Effector CD8-positive, alpha-beta T cell (primary cell): ENCODE measurements around the gene DIAPH2.

Experiments used
- DNase-seq: peaks from one replicate; lab custom pipeline; 2025; lab: John Stamatoyannopoulos, UW

DIAPH2 gene

GRCh38 chrX:97050392-97050791 is 365.8 kb downstream of the DIAPH2 start:
- DNase-seq = no peak

GRCh38 chrX:97057349-97057909 is 372.8 kb downstream of the DIAPH2 start:
- DNase-seq = no peak

DNA sequence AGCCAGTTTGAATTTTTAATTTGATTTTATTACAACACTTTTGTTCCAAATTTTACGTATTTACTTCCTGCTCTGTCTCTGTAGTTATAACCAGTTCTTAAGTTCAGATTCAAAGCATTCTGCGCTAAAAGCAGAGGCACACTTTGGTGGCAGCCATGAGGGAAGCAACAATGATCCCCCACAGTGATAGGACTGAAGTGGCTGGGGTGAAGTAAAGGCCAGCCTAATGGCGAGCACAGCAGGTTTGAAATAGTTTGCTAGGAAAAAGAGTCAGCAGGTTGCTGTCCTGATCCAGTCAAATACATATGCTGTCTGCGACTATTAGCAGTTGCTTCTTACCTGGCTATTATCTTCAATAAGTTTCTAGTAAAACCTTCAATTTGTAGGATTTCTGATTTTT is 375.4 kb downstream of the DIAPH2 start:
- no peak for DNase-seq

GRCh38 chrX:97065066-97065465 is 380.4 kb downstream of the DIAPH2 start:
- DNase-seq = no peak

DNA sequence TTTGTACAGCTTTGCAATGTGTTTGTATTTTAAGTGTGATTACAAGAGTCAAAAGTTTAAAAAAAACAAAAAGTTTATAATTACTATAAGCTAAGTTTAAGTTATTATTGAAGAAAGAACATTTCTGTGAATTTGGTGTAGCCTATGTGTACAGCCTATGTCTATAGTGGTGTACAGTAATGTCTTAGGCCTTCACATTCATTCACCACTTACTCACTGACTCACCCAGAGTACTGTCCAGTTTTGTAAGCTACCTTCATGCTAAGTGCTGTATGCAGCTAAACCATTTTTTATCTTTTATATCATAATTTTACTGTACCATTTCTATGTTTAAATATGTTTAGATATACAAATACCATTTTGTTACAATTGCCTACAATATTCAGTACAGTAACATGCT is 381.3 kb downstream of the DIAPH2 start:
- DNase-seq = no peak

DNA sequence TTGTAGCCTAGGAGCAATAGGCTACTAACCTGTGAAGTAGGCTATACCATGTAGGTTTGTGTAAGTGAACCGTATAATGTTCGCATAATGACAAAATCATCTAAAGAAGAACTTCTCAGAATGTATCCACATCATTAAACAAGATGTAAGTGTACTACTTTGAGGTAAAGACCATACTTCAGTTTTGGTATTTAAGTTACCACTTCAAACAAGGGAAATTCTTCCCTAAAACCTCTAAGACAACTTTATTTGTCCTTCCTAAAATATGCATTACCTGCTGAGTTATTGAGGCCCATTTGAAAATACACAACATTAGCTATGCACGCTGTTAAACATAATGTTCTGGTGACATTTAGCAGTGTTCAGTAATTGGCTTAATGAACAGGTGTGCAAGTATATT is 381.7 kb downstream of the DIAPH2 start:
- no peak for DNase-seq

GRCh38 chrX:97070346-97070745 is 385.7 kb downstream of the DIAPH2 start:
- no peak for DNase-seq

DNA sequence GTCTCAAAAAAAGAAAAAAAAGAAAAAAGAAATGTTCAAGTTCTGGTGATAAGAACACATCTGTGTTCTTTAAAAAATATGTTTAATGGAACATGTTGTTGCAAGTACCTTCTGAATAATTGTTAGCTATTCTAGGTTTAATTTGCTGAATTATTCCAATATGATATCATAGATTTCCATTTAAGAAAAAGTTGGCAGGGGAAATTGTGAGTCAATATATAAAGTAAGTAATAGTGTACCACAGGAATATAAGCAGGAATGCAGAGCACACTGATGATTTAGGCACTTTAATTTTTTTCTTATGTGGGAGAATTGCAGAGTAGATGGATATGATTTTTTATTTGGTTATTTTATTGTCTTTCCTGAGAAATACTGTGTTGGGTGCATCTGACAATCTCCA is 389.8 kb downstream of the DIAPH2 start:
- DNase-seq = no peak

GRCh38 chrX:97089116-97089515 is 404.5 kb downstream of the DIAPH2 start:
- no peak for DNase-seq

DNA sequence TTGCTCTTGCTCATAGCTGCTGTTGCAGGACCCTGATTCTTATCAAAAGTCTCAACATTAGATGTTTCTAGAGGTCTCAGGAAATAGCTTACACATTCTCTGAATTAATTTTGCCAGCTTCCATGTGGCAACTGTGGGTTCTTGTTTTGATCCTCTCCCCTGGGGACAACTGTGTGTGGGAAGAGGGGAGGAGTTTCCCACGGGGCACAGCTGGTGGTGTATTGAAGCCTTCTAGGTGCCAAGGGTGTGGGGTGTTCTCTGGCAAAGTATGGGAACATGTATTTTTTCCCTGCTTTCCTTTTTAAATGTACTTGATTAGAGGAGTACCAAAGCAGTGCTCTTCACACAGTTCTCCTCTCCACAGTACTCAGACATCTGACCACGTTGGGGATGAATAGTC is 411.7 kb downstream of the DIAPH2 start:
- no peak for DNase-seq

DNA sequence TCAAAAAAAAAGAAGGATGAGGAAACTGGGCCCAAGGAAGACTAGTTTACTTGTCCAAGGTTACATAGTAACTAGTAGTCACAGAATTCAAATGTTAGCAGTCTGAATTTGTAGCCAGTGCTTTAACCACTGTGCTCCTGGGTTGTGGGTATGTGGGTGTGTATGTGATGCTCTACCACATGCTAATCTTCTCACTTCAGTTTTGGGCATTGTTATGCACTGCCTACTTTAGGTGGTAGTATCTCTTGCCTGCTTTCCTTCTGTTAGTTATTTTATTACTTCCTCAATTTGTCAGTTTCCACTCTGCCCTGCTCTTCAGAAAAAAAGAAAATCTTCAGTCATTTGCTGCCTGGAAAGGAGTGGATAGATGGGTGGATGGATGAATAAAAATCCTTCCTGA is 418.3 kb downstream of the DIAPH2 start:
- DNase-seq = no peak

- no peak for DNase-seq
Observed at GRCh38 chrX:97109730-97110129, 425.1 kb downstream of the DIAPH2 start.

DNA sequence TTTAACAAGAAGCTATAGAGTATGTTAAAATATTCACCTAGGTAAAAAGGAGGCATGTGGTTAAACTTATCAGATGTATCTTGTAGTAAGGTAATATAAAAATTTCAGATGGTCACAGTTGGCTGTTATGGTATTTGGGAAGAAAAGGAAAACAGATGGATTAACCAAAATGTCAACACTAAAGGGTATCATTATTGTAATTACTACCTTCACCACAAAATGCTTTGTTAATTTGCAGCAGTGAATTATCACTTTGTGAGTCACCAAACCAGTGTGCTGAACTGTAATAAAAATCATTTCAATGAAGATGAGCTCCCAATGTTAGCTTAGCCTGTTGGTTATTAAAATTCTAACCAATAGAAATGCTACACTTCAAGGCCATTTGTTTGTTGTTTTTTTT is 432.9 kb downstream of the DIAPH2 start:
- no peak for DNase-seq

- DNase-seq = no peak
Observed at GRCh38 chrX:97119474-97120109, 434.9 kb downstream of the DIAPH2 start.

DNA sequence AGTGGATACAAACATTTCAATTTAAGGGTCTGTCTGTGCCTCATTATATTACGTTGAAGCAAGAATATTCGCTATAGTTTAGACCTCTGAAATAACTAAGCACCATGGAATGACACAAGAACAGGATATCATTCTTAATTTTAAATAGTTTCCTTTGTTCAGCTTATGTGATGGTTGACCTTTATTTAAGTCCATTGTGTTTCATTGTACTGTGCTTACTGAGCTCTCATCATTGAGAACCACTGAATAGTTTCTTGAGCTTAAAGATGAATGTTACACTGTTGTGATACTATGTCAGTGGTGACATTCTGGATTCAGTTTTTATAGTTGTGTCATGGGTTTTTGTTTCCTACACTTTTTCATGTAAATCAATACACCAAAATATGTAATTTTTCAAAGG is 438.4 kb downstream of the DIAPH2 start:
- no peak for DNase-seq

GRCh38 chrX:97126020-97126419 is 441.4 kb downstream of the DIAPH2 start:
- no peak for DNase-seq

DNA sequence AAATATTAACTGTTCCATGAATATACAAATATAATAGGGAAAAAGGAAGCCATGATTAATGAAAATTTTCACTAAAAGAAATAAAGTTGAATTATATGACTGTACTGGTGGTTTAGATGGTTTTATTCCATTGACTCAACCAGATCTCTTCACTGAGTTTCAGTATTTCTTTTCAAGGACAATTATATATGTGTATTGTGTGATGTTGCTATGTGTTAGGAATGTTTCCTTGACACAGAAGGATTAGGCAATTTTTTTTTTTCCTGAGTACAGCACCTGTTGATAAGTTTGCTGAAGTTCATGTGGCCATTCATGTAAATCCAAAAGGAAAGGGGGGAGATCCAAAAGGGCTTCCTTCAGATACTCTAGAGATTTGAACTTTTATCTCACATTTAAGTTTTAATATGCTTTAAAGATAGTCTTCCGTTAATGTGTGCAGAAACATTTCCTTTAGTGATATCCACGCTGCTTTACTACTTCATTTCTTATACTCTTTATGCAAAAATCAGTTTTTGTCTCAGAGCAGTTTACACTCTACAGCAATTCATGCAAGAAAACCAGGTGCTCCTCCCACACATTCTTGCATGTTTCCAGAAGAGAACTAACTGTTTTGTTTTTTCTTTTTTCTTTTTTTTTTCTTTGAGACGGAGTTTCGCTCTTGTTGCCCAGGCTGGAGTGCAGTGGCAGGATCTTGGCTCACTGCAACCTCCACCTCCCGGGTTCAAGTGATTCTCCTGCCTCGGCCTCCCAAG is 448.2 kb downstream of the DIAPH2 start:
- DNase-seq = no peak

- no peak for DNase-seq
Observed at GRCh38 chrX:97145934-97146333, 461.3 kb downstream of the DIAPH2 start.

GRCh38 chrX:97155816-97156215 is 471.2 kb downstream of the DIAPH2 start:
- no peak for DNase-seq

GRCh38 chrX:97158269-97158668 is 473.6 kb downstream of the DIAPH2 start:
- no peak for DNase-seq

DNA sequence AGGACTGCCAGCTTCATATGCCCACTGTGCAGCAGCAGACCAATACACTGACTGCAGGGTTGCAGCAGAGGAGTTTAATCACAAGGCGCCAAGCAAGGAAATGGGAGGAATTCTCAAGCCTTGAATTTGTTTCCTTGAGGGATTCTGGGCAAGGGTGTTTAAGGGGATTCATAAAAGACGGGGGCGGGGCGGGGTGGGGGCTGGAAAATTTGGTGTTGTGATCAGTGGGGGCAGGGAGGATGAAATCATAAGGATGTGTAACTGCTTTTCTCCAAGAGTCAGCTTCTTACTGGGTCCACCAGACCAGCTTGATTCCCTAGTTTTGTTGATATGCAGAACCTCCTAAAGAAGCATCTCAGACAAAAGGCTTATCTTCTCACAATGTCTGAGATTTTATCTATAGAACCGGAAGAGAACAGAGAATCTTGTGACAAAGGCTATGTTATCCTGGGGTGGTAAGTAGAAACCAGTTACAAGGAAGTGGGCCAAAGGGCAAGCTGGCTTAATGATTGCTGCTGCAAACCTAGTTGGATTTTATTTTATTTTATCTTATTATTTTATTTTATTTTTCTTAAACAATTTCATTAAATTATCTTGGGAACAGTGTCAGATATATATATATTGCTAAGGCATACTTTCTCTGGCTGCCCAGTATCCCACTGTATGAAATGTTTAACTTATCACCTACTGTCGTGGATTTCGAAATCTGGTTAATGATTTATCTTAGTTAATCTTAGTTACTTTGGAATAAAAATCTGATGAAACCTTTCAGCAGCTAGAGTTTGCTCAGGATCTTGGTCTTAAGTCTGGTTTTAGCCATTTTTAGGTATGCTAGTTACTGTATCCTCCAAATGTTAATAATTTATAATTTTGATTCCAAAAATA is 475.5 kb downstream of the DIAPH2 start:
- no peak for DNase-seq

GRCh38 chrX:97167333-97167732 is 482.7 kb downstream of the DIAPH2 start:
- no peak for DNase-seq
